Measurements from ENCODE around the gene FRMD4A. TPM values are rescaled to one million over a fixed set of nuclear protein-coding genes. Genes with fewer than 3 reads are reported as not detected.
A peak's percentile ranks its signal among the peaks of the same experiment; 100 is the strongest.

The FRMD4A gene
- total and polyA plus RNA-seq, 12 donors = 17.4 to 43.4 (median 30.3) TPM

DNA sequence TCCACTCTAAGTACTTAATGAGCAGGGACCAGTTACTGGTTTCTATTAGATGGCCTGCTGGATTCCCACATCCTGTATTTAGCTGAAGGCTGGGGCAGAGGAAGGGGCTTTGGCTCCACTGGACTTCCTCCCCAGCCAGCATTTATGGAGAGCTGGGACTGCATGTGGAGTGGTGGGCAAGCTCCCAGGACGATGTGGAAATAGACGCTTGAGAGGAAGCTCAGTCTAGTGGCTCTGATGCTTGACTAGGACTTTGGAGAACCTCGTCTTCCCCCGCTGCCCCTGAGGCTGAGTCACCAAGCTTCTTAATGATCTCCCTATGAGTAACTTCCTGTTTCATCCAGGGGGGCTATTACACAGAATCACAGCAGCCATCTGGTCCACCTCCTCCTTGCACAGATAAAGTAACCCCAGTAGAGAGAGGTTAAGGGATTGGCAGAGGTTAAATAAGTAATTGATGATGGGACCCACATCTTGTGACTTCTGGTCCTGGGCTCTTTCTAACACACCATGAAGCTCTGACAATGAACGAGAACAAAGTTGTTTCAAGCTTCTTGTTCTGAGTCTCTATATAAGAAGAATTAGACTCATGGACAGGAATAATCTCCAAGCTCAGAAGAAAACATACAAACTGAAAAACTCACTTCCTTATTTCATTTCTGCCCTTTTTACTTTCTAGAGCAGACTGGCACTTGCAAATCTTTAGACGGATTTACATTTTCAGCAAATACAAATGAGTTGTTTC, 617.7 kb downstream of the FRMD4A start:
- peak overlapping the region in 9 of 10 donors; percentile 20 to 85 (median 61) for H3K27ac ChIP-seq
- DNase-seq (peak; percentile 67 to 80), ATAC-seq (peak; percentile 67 to 90 (median 74))
- 36 to 42% methylated on average over 6 of the region's 6 CpGs for WGBS, 2 donors
- TF ChIP-seq, protein P1, sequence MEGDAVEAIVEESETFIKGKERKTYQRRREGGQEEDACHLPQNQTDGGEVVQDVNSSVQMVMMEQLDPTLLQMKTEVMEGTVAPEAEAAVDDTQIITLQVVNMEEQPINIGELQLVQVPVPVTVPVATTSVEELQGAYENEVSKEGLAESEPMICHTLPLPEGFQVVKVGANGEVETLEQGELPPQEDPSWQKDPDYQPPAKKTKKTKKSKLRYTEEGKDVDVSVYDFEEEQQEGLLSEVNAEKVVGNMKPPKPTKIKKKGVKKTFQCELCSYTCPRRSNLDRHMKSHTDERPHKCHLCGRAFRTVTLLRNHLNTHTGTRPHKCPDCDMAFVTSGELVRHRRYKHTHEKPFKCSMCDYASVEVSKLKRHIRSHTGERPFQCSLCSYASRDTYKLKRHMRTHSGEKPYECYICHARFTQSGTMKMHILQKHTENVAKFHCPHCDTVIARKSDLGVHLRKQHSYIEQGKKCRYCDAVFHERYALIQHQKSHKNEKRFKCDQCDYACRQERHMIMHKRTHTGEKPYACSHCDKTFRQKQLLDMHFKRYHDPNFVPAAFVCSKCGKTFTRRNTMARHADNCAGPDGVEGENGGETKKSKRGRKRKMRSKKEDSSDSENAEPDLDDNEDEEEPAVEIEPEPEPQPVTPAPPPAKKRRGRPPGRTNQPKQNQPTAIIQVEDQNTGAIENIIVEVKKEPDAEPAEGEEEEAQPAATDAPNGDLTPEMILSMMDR (IDR thresholded peaks at IDR 0.05) = no peak
- H3K9me3 ChIP-seq = no peaks in the 10 kb centered on the region
- H3K36me3 ChIP-seq = peaks cover 0 to 6% (median 0%) of the 10 kb centered on the region in 9 donors
- H3K27me3 ChIP-seq = no peaks in the 10 kb centered on the region
- intact Hi-C loops (cut with DNase I) = loop anchor here in 4 of 10 donors (5.0 to 10.0 kb wide), 4 partner anchors 36 to 62 kb away; no protein-coding TSS in a partner anchor
- H3K4me1 ChIP-seq = peaks cover 9 to 71% (median 51%) of the 10 kb centered on the region in 9 donors
- H3K4me3 ChIP-seq = no peak overlapping the region

DNA sequence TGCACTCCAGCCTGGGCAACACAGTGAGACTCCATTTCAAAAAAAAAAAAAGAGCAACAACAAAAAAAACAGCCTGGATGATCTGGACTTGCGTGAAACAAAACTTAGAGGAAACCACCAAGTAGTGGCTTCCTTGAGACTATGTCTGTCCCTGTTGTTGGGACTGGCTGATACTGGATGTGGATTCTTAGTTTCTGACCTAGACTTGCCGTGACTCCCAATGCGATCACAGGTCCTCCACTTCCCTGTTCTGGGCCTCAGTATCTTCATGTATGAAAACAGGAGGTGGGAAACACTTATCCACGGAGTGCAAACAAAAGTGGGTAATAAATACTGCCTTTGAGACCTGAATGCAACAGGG, 618.3 kb downstream of the FRMD4A start:
- intact Hi-C loops (cut with DNase I) = loop anchor here in 4 of 10 donors (5.0 to 10.0 kb wide), 4 partner anchors 35 to 62 kb away; no protein-coding TSS in a partner anchor
- 77 to 83% methylated on average over 4 of the region's 4 CpGs for WGBS, 2 donors

DNA sequence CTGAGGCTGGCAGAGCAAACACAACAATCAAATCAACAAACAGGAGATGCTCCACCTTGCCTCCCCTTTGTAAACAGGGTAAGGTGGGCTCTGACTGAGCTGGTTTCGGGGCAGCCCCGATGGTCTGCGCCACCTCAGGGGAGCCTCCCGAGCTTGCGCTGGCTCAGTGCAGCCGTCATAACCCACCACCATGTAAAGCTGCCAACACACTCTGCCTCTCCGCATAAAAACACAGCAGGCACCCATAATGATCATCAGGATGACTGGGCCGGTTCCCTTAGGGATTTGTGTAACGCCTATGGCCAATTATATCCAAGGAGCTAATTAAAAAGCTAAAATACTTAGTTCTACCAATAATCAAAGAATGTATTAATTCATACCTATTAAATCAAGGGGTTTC, 619.4 kb downstream of the FRMD4A start:
- 95 to 97% methylated on average over 9 of the region's 9 CpGs for WGBS, 2 donors
- peaks cover 9 to 66% (median 55%) of the 10 kb centered on the region in 9 donors for H3K4me1 ChIP-seq

More for the DNA sequence above, 618.3 kb downstream of the FRMD4A start:
- no peak overlapping the region for H3K4me3 ChIP-seq
- peaks cover 0 to 6% (median 0%) of the 10 kb centered on the region in 9 donors for H3K36me3 ChIP-seq
- H3K4me1 ChIP-seq = peaks cover 9 to 71% (median 55%) of the 10 kb centered on the region in 9 donors
- H3K27me3 ChIP-seq = no peaks in the 10 kb centered on the region
- TF ChIP-seq, protein P1 (IDR thresholded peaks at IDR 0.05) = no peak
- H3K27ac ChIP-seq = peak overlapping the region in 9 of 10 donors; percentile 20 to 85 (median 61)
- ATAC-seq (no peak), DNase-seq (no peak)
- no peaks in the 10 kb centered on the region for H3K9me3 ChIP-seq

More for the DNA sequence above, 619.4 kb downstream of the FRMD4A start:
- ATAC-seq = no peak
- Histone ChIP-seq H3K27ac (peak overlapping the region in 2 of 10 donors; percentile 17 to 85), H3K4me3 (no peak overlapping the region), H3K36me3 (peaks cover 0 to 6% (median 0%) of the 10 kb centered on the region in 9 donors), H3K27me3 (no peaks in the 10 kb centered on the region), H3K9me3 (no peaks in the 10 kb centered on the region)
- no peak for DNase-seq
- TF ChIP-seq, protein P1 (IDR thresholded peaks at IDR 0.05) = no peak
- intact Hi-C loops (cut with DNase I) = loop anchor here in 4 of 10 donors (5.0 to 10.0 kb wide), 4 partner anchors 34 to 64 kb away; no protein-coding TSS in a partner anchor

Measured in heart right ventricle (tissue), 16 donors.